Measurements from ENCODE around the gene ALG2. TPM values are rescaled to one million over a fixed set of nuclear protein-coding genes. Genes with fewer than 3 reads are reported as not detected.

The ALG2 gene
- total and polyA plus RNA-seq, 2 of the 13 experiments (the other 11 are each of a cell fraction or from before 2014, with no cell fraction given): 46.2 to 49.0 TPM

DNA sequence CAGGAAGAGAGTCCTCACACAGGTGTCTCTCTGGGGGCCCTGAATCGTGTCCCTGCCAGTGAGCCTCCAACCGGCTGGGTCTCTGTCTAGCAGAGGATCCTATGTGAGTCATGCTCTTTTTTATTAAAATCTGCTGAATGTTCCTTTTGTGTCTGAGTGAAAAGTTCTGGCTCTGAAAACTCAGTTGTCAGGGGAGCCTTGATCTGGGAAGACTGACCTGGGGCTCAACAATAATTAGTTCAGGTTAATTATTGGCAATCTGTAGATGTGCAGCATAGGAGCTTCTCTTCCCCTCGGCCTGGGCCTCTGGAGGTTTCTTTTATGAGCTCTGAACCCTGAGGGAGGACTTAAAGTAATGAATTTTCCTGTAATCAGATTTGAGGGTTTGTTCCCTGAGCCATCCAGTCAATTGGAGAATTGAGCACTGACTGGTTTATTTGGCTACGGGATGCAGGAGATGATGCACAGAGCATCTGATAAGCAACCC, 45.2 kb downstream of the ALG2 start:
- ATAC-seq: peak; percentile 53
- ChIA-PET POLR2A (no interaction called here), CTCF (ENCODE audit: low intra/inter-chr PET ratio, low total read pairs) (no interaction called here)
- Histone ChIP-seq H3K4me2 (ENCODE audit: low read depth, low read length) (peak overlapping the region; percentile 58), H3K27me3 (ENCODE audit: control insufficient read depth in 1 of 2, insufficient read depth in 2 of 2, low read length in 2 of 2) (peaks cover 0 to 10% of the 10 kb centered on the region in 2 experiments; a peak in 2 of 5 replicates), H2AFZ (ENCODE audit: low read length) (no peak overlapping the region), H4K20me1 (ENCODE audit: insufficient read depth, low read length) (no peaks in the 10 kb centered on the region), H3K4me1 (ENCODE audit: insufficient read depth, low read length) (peaks cover 74% of the 10 kb centered on the region), H3K9me3 (ENCODE audit: low read length) (no peaks in the 10 kb centered on the region), H3K36me3 (replicated peaks in 1 of 2; ENCODE audit: control insufficient read depth in 1 of 2, insufficient read depth in 2 of 2, low read length in 2 of 2) (no peaks in the 10 kb centered on the region), H3K79me2 (ENCODE audit: insufficient read depth, low read length) (no peaks in the 10 kb centered on the region), H3K9ac (ENCODE audit: insufficient read depth, low read depth, low read length) (no peak overlapping the region), H3K4me3 (replicated peaks in 1 of 3; ENCODE audit: insufficient read depth in 1 of 3, low read depth in 2 of 3, low read length in 3 of 3) (no peak overlapping the region; a peak in 1 of 6 replicates), H3K27ac (ENCODE audit: extremely low read length, insufficient read depth, low read length) (no peak overlapping the region)
- 2% methylated on average over 3 of the region's 4 CpGs for WGBS (ENCODE audit: low lambda C conversion rate)
- in situ Hi-C loops (cut with HindIII; ENCODE audit: extremely low pct_ligation_motif_present, low pct_unique_long_range_greater_than_20kb): loop anchor here (25.0 kb wide), 1 partner anchor 836 kb away; no protein-coding TSS in a partner anchor
- DNase-seq (ENCODE audit: low spot score): peak; percentile 22
- no peak for FAIRE-seq
- intact Hi-C loops (cut with micrococcal nuclease; ENCODE audit: unreplicated experiment): no loop called here
- no TSS peak for BruUV-seq (replicated peaks)
- TF ChIP-seq RFX1 (IDR thresholded peaks at IDR 0.05) (no peak), MAFK (conservative IDR thresholded peaks at IDR 0.05 in 1 of 2, IDR thresholded peaks at IDR 0.05 in 1 of 2; ENCODE audit: low read length in 2 of 2) (peak; percentile 40 to 58; a peak in 2 of 4 replicates), ZFP41 (CRISPR knock-in tag; IDR thresholded peaks at IDR 0.05; ENCODE audit: borderline replicate concordance) (no peak), TARDBP (CRISPR knock-in tag; IDR thresholded peaks at IDR 0.05) (no peak), ZNF256 (CRISPR knock-in tag; conservative IDR thresholded peaks at IDR 0.05) (no peak), NFE2L2 (IDR thresholded peaks at IDR 0.05; ENCODE audit: low read length) (no peak), ZNF713 (CRISPR knock-in tag; IDR thresholded peaks at IDR 0.05) (no peak), MAFG (CRISPR knock-in tag; IDR thresholded peaks at IDR 0.05) (no peak), ZNF615 (CRISPR knock-in tag; IDR thresholded peaks at IDR 0.05; ENCODE audit: borderline replicate concordance) (no peak), ZNF253 (CRISPR knock-in tag; IDR thresholded peaks at IDR 0.05; ENCODE audit: borderline replicate concordance) (no peak), ZNF552 (CRISPR knock-in tag; IDR thresholded peaks at IDR 0.05; ENCODE audit: borderline replicate concordance) (no peak), SMAD9 (CRISPR knock-in tag; IDR thresholded peaks at IDR 0.05) (no peak), ZNF382 (CRISPR knock-in tag; IDR thresholded peaks at IDR 0.05; ENCODE audit: borderline replicate concordance) (no peak), NR1H2 (CRISPR knock-in tag; IDR thresholded peaks at IDR 0.05; ENCODE audit: borderline replicate concordance, low read depth) (no peak), MXD4 (CRISPR knock-in tag; IDR thresholded peaks at IDR 0.05) (no peak), FOXJ3 (CRISPR knock-in tag; IDR thresholded peaks at IDR 0.05; ENCODE audit: borderline replicate concordance) (no peak)
- TF ChIP-seq, protein P1, sequence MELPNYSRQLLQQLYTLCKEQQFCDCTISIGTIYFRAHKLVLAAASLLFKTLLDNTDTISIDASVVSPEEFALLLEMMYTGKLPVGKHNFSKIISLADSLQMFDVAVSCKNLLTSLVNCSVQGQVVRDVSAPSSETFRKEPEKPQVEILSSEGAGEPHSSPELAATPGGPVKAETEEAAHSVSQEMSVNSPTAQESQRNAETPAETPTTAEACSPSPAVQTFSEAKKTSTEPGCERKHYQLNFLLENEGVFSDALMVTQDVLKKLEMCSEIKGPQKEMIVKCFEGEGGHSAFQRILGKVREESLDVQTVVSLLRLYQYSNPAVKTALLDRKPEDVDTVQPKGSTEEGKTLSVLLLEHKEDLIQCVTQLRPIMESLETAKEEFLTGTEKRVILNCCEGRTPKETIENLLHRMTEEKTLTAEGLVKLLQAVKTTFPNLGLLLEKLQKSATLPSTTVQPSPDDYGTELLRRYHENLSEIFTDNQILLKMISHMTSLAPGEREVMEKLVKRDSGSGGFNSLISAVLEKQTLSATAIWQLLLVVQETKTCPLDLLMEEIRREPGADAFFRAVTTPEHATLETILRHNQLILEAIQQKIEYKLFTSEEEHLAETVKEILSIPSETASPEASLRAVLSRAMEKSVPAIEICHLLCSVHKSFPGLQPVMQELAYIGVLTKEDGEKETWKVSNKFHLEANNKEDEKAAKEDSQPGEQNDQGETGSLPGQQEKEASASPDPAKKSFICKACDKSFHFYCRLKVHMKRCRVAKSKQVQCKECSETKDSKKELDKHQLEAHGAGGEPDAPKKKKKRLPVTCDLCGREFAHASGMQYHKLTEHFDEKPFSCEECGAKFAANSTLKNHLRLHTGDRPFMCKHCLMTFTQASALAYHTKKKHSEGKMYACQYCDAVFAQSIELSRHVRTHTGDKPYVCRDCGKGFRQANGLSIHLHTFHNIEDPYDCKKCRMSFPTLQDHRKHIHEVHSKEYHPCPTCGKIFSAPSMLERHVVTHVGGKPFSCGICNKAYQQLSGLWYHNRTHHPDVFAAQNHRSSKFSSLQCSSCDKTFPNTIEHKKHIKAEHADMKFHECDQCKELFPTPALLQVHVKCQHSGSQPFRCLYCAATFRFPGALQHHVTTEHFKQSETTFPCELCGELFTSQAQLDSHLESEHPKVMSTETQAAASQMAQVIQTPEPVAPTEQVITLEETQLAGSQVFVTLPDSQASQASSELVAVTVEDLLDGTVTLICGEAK (IDR thresholded peaks at IDR 0.05): no peak
- TF ChIP-seq, protein P1 (CRISPR knock-in tag; IDR thresholded peaks at IDR 0.05): no peak

Data from HepG2 (cell line).